CD4-positive, alpha-beta T cell treated with Interleukin-17A for 1 hour (primary cell): ENCODE data around the gene ACTR3C.
"Not testable (repeated sequence)": the region's sequence is repeated elsewhere in the genome, so short reads cannot be mapped to it uniquely, and the experiment has no call there.

Experiments used
- DNase-seq: peaks from one replicate; pipeline ENCODE4 v3.0.0-alpha.2; 2020

The ACTR3C gene

DNA sequence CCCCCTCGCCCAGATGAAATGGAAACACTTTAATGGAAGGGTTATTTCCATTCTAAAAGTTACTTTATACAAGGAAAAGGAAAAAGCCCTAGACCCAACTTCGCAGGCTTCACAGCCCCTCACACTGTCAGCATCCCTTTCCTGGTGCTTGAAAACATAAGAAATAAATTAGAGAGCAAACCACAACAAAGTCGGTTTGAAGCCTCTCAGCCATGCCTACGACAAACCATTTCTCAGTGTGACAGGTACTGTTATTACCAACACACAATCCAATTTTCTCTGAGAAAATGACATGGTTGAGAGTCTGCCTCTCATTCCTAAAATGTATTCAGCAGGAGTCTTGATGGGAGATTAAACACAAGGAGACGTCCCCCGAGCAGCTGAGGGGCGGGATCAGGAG is 51.4 kb downstream of the ACTR3C start:
- not testable (repeated sequence) for DNase-seq

DNA sequence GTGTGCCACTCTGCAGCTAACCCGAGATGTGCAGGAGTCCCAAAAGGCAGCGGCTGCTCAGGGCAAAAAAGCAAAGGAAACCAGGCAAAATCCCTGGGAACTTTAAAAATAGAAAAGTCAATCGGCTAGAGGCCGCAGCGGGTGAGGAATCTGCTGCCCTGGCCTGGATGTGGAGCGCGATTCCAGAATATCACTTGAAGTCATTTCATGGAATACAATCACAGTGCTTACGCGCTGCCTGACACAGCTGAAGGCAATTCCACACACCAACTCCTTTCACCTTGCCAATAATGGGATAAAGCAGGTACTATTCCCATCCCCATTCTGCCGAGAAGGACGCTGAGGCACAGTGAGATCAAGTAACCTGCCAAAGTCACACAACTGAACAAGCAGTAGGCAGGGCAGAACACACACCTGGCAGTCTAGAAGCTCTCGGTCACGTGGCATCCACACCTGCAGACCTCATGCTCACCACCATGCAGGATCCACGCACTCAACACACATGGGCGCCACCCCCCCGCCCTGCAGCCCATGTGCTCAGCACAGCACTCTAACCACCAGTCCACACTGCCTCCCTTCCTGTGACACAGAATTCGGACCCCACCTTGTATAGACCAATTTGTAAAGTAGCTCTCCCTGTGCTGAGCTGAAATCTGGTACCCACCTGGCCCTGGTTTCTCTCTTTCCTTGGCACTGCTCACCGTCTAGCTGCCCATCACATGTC is 53.1 kb downstream of the ACTR3C start:
- DNase-seq: not testable (repeated sequence)

DNA sequence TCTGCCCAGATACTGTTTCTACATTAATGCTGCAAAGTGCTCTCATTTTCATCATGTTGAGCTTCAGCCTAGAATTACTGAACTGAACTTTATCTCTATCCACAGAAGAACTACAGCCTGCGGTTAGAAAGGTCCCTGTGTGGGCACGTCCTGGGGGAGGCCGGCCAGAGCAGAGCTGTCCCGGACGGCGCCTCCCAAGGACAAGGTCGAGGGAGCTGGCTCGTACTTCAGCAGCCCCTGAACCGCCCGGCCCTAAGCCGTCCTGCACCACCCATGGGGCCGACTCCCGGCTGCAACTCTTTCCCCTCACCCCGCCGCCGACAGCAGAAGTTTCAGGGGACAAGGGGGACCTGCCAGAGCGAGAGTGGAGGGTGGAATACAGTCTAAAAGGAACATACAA is 54.5 kb downstream of the ACTR3C start:
- DNase-seq: not testable (repeated sequence)

DNA sequence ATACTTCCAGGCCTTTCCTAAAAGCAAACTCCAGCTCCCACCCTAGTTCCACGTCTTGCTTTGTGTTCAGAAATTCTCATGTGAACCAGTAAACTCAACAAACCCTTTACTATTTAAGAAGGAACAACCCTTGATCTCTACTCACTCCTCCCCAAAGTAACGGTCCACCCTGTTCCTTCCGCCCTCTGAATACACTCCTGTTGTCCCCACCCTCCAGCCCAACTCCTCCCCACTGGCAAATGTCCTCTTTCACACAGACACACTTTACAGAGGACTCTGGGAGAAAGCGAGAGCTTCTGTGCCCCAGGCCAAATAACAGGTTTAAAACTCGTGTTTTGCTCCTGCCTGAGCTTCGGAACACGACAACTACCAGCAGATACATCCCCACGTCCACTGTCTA is 55.1 kb downstream of the ACTR3C start:
- not testable (repeated sequence) for DNase-seq

DNA sequence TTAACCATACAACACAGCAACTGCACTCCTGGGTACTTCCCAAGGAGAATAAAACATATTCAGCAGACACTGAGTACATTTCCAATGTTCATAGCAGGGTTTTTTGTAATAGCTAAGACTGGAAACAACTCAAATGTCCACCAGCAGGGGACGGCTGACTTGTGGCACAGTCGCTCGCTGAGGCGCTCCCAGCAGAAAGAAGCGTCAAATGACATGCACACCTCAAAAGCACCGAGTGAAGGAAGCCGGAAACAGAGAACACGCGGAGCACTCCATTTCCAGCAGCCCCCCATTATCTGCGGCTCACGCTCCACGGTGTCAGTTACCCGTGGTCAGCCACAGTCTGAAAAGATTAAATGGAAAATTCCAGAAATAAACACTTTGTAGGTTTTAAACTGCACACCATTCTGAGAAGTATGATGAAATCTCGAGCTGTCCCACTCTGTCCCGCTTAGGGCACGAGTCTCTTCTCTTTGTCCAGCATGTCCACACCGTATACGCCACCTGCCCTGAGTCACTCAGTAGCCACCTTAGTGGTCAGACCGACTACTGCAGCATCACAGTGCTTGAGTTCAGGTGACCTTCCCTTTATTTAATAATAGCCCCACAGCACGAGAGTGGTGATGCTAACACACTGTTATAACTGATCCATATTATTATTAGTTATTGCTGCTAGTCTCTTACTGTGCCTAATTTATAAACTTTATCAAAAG is 56.2 kb downstream of the ACTR3C start:
- not testable (repeated sequence) for DNase-seq

DNA sequence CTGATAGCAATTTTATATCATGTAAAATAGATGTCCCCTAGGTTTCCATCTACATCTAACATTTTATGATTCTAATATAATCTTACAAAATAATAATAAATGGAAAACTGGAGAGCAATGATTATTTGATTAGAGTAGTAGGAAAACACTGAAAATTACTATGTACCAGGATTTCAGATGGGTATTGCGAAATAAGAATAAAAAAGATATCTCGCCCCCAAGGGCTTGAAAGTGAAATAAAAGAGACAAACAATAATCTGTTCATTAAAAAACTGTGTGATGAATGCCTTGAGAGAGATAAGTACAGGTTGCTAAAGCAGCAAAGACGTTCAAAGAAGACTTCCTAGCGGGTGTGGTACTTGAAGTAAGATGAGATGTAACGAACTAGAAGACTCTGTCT is 60.7 kb downstream of the ACTR3C start:
- not testable (repeated sequence) for DNase-seq

DNA sequence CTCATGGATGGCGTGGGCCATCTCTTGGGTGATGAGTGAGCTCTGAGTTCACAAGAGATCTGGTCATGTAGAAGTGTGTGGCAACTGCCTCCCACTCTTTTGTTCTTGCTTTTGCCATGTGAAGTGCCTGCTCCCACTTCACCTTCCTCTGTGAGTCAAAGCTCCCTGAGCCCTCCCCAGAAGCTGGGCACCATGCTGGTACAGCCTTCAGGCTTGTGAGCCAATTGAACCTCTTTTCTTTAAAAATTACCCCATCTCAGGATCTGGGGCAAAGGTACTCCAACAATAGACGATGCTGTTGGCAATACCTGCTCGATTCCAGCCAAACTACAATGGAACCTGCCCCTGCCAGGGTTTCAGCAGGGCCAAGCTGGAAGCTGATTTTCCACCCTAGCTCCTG is 75.6 kb downstream of the ACTR3C start:
- DNase-seq: not testable (repeated sequence)

DNA sequence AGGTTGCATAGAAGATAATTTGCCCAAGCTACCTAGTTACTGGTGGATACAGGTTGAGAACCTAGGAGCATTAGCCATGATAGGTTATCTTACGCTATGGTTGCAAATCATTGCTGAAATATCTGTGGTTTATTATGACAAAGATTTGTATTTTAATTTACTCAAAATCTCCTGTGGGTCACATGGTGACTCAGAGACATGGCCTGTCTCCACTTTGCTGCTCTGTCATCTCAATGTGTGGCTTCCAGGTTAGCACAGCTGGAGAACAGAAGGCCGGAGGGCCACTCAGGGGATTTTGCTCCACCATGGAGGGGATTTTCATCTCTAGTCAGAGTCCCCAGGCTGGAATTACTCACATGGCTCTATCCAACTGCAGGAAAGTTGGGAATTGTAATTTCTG is 78.1 kb downstream of the ACTR3C start:
- DNase-seq: not testable (repeated sequence)

DNA sequence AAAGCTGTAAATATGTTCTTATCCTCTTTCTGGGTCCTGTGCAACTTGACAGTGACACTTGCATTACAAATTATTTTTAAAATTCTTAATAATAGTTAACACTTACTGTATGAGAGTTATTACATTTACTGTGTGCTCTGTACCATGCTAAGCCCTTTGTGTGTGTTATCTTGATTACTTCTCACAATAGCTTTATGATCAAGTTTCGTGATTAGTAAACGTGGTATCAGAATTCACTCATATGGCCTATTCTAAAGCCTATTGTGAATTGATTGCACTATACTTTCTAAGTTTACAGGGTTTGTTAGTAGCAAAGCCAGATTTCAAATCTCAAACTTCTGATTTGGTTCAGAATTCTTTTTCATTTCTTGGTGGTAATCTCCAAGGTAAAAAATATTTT is 80.4 kb downstream of the ACTR3C start:
- not testable (repeated sequence) for DNase-seq

DNA sequence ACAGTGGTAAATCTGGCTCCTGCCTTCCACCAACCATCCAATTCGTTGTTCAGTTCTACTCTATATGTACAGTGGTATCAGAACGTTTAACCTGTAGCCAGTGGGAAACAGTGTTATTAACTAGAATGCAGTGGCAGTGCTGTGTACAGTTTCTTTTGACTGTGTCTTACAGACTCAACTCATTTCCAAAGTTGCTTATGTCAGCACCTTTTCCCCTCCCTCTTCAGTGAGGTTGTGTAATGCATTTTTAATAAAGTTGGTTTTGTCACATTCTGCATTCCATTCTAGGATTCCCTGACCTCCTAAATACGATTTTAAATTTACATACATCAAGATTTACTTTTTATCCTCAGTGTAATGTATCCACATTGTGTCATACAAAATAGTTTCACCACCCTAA is 97.9 kb downstream of the ACTR3C start:
- not testable (repeated sequence) for DNase-seq

DNA sequence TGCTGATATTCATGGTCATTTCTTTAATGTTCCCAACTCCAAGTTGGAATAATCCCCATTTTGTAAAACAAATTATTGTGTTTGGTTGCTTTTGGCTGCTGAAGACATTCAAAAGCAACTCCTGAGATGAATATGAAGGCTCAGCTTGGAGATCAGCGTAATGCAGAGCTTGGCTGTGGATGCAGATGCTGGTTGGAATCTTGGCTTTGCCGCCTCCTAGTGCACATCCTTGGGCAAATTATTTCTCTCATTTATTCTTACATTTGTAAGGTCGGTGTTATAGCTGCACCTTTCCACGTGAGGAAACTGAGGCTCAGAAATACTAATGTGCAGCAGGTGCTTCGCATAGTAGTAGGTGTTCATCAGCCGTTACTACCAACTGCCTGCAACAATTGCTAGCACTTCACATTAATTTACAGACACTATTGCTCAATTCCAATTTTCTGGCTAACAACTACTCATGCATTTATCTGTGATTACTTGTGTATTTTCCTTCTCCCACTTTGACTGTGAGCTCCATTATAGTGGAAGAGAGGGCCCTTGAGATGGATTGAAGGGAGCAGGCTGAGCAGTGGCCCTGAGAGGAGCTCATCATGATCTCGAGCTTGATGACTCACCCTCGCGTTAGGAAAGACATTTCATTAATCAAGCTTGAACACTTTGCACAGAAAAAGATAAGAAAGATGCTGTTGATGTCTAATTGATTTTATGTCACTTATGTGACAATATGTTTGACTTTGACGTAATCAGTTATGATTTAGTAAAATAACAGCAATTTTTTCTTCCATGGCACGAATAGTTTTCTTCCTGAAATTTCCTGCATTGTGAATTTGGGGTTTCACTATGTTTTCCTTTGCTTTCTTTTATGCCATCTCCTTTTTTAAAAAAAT is 101.0 kb downstream of the ACTR3C start:
- DNase-seq: not testable (repeated sequence)

DNA sequence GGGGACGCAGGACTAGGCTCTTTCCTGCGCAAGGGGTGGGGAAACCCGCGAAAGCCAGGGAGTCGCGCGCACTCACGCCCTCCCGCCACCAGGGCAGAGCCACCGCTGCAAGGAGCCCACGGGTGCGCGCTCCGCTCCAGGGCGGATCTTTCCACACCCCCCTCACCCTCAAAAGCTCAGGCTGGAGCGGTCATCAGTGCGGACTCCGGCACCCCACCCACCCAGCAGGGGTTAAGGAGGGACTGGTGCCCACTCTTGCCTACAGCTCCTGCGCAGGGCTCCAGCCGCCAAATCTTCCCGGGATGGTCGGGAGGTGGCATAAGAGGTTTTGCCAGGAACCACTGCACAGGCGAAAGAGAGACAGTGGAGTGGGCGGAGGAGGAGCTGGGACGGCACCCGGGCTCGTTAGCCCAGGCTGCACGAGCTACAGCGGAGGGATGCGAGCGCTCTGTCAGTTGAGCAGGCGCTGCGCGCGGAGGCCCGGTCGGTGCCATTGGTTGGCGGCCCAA is 102.6 kb downstream of the ACTR3C start:
- DNase-seq: not testable (repeated sequence)

DNA sequence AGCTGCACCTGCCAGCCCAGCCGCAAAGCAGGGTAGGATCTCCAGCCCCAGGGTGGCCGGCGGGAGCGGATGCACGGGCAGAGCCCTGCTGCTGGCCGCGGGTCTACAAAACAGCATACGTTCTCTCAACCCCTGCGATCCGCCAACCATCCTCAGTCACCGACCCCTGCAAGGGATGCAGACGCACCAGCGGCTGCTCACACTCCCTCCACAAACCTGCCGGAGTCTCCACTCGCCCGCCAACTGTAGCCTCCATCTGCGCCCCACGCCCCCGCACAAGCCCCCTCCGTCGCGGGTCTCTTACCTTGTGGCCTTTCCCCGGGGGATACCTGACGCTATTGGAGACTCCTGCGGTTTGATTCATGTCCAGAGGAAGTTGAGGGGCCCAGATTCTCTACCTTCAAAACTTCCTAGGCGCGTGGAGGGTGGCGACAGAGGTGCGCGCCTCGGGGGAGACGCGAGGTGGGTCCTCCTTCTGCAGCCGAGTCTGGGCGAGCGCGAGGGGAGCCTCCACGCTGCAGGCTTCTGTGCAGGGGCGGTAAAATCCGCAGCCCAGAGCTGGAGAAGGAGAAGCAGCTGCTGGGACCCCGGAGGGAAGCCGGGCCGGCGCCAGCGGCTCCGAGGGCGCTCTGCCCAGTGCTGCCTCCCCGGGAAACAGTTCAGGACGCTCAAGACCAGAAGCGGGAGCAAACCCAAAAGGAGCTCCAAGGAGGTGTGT is 103.2 kb downstream of the ACTR3C start:
- DNase-seq: not testable (repeated sequence)

DNA sequence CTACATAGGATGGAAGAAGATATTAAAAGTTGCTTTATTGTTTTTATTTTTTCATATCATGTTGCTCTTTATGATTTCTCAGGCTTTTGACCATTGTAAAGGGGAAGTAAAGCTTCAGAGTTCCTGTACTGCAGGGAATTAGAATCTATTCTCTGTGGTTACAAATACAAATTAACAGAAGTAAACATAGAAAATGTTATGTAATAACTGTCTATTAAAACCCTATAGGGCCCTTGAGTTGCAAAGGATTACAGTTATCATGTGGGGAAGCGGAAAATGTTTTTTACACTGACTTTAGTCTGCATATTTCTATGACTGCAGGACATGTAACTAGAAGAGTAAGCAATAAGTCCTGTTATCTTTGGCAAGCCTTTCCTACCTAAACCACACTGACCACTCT is 116.5 kb downstream of the ACTR3C start:
- DNase-seq: not testable (repeated sequence)

DNA sequence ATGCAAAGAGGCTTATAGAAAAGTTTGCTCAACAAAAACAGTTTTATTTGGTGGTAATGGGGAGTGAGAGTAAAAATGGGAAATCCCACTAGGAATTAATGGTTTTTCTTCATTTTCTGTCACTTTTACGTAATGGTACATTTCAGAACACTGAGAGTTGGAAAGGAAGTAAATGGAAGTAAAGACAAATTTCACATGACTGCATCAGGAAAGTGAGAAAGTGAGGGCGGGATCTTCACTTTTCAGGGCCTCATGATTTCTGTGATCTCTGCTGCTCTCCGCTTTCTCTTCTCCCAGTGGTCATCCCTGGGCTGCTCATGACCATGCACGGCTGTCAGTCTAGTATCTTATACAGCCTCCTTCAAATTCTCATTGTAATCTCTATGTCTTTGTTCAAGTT is 117.5 kb downstream of the ACTR3C start:
- not testable (repeated sequence) for DNase-seq

DNA sequence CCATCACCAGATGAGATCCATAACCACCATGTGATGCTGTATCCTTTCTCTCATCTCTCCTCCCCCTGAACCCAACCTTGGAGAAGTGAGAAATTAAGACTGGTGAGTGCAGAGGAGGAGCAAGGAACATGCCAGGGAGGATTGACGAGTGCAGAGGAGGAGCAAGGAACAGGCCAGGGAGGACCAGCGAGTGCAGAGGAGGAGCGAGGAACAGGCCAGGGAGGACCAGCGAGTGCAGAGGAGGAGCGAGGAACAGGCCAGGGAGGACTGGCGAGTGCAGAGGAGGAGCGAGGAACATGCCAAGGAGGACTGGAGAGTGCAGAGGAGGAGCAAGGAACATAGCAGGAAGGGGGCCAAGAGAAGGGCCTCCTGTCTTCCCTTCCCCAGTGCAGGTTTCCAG is 118.8 kb downstream of the ACTR3C start:
- not testable (repeated sequence) for DNase-seq

DNA sequence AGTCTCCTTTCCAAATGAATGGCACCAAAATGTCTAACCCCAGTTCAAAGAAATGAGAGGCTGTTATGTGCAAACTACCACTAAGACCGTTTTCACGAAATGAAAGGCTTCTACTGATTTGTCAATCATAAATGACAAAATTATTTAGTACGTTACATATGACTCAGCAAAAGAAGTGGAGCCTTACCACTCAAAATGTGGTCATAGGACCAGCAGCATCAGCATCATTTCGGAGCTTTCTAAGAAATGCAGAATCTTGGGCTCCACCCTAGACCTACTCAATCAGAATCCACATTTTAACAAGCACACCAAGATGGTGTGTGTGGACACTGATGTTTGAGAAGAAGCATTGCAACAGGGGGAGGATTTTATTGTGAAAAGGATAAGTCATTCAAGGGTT is 120.5 kb downstream of the ACTR3C start:
- not testable (repeated sequence) for DNase-seq
